Inferior parietal cortex (tissue), 1 donor: ENCODE measurements around the gene GPR156.

Experiments used
- DNase-seq: peaks from one replicate; pipeline ENCODE4 v3.0.0-alpha.2; 2016; ENCODE audit errors: extremely low spot score

Gene GPR156

GRCh38 chr3:120196333-120196732 is 88.7 kb downstream of the GPR156 start:
- DNase-seq: no peak

DNA sequence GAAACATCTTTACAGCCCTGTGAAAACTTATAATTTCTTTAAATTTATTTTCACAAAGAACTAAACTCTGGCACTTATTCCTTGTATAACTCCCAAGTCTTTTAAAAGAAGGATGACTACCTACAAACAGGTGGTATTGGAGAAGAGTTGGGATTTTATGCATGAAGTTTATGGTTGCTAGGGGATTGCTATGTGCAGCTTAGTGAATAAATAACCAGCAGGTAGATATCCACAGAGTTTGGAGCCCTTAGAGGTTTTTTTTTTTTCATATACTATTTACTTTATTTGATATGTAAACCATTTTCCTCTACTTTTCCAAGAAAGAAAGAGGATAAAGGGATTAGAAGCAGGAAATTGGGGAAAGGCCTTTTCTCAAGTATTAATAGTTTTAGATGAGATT is 91.5 kb downstream of the GPR156 start:
- DNase-seq: no peak

DNA sequence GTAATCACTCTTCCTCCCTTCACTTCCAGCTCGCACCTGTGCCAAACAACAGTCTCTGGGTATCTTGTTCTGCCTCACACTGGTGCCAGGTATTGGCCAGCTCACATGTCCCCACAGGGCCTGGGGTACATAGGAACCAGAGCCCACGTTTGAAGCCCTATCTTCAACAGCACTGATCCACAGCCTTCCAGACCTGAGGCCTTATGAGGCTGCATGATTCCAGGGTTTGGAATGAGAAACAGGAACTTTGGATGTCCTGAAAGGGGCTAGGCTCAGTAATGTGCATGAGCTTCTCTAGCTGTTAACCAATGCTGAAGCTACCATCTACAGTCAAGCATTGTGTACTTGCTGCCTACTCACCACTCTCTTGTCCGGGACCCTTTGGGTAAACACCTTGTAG is 92.4 kb downstream of the GPR156 start:
- DNase-seq: no peak

DNA sequence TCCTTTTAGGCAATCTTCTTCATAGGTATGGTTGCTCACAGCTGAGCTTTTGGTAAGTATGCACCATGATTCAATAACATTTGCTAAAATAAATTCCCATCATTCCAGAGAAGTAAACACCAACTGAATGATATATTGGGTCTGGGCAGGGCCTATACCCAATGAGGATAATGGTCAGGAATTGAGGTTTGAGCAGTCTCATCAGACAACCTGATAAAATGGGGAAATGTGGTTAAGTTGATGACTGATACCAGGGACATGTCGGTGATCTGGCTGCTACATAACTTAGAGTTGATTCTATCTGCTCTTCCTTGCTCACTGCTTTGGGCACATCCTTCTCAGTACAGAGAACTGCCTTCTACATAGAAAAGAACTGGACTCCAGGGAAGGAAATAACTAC is 92.9 kb downstream of the GPR156 start:
- no peak for DNase-seq

GRCh38 chr3:120182613-120183511 is 102.2 kb downstream of the GPR156 start:
- DNase-seq: no peak

DNA sequence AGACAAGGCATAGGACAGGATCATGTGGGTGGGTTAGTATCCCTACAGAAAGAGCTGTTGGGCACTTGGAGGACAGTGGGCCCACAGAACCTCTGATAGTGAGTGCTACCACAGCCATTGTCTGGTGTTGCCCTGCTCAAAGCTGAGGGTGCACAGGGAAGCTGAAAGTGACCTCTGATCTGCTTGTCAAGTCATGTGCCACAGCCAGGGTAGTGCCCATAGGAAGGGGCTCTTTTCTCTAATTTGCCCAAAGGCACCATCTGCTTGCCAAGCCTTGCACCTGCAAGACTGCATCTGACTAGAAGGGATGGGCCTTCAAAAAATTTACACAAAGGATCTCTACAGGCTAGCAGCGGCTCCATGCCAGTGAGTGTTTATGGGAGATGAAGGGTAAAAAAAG is 103.4 kb downstream of the GPR156 start:
- DNase-seq: no peak

DNA sequence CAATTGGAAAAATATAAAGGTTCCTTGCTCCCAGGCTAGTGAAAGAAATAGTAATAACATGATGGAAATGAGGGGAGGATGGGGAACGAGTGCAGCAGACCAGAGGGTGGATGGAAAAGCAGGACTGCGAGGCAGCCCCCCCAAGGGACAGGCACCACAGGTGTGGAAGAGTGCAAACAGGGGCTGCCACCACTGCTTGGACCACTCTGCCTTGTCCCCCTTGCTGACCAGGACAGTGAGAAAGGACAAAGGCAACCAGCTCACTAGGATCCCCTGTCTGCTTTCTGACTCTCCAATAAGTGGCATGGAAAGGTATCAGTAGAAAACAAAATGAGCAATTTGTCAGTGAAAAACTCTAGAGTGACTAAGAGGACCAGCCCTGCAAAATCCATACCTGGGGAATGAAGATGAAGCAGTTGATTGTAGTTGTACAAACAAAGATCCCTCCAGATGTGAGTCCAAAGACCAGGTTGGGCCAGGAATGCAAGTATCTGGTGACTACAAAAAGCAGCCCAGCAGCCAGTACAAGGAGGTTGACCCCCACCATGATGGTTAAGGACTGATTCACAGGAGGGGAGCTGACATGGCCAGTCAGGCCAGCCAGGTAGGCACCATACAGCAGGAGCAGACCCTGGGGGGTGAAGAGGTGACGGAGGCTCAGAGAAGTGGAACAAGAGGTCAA is 104.2 kb downstream of the GPR156 start:
- no peak for DNase-seq

DNA sequence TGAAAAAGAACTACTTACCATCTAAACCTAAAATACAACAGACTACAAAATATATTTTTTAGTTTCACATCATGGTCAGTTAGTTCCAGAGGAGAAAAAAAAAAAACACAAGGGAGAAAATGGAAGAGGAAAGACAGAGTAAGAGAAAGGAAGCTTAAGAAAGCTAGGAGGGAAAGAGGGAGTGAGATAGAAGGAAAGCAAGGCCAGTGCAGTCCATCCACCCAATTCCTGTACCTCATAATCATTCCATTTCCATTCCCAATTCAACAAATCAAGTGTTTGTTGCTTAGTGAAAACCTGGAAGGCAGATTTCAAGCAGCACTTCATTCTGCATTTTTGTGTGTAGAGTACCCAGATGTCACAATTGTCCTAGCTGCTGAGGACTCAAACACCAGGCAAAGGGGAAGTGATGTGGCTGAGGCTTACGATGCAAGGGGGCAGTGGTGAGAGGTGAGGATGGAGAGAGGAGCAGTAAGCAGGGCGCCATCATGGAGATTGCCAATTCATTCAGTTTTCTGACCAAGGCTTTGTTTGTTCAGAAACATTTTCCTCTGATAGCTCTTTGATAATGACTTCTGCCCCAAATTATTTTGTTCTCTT is 107.2 kb downstream of the GPR156 start:
- DNase-seq: no peak

- DNase-seq: no peak
Observed at GRCh38 chr3:120177151-120177550, 107.9 kb downstream of the GPR156 start.

- DNase-seq: no peak
Observed at GRCh38 chr3:120174811-120175539, 110.0 kb downstream of the GPR156 start.

GRCh38 chr3:120173056-120173675 is 111.9 kb downstream of the GPR156 start:
- no peak for DNase-seq

DNA sequence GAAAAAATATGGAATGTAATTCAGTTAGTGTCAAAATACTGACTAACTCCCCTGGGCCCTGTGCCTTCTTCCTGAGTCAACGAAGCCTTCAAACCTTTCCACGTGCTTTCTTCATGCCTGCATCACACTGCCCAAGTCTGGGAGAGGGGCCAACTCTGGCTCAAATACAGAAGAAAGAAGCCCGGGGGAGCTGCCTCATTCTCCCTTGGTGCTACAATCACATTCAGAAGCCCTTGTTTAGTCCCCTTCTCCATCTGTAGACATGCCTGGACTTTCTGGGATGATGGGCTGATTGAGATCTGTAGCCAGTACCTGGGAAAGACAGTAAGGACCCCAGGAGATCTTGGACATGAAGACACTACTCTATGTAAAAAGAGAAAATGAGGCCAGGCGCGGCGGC is 113.0 kb downstream of the GPR156 start:
- DNase-seq: peak; percentile 38

DNA sequence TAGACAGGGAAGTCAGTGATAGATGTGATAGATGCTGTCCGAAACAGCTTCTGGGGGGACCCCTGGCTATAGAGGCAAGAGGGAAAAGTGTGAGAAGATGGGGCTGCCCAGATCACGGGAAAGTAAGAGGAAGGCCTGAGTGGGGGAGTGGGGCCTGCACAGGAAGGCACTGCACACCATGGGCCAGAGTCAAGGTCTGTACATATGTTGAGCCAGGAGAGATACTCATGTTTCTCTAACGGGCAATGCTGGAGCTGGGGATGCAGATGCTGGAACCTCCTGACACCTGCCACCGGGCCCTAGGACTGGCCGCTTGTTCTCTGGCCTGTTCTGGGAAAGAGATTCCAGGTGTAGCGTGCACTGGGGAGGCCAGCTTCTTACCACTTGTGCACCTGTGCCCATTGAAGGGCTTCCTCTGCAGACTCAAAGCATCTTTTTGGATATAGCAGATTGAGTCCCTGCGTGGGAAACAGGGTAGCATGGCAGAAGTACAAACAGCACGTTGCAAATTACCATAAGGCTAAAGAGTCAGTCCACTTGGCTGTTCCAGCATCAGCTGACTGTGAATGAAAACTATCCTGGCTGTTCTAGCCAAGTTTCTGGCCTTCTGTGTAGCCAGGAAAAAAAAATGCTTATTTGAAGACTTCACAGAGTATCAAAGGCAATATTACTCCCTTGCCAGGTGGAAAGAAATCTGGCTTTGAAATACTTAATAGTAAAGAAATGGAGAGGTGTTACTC is 113.7 kb downstream of the GPR156 start:
- peak; percentile 46 for DNase-seq

GRCh38 chr3:120170223-120170622 is 114.8 kb downstream of the GPR156 start:
- DNase-seq: no peak

- DNase-seq: no peak
Observed at GRCh38 chr3:120169407-120169806, 115.6 kb downstream of the GPR156 start.

DNA sequence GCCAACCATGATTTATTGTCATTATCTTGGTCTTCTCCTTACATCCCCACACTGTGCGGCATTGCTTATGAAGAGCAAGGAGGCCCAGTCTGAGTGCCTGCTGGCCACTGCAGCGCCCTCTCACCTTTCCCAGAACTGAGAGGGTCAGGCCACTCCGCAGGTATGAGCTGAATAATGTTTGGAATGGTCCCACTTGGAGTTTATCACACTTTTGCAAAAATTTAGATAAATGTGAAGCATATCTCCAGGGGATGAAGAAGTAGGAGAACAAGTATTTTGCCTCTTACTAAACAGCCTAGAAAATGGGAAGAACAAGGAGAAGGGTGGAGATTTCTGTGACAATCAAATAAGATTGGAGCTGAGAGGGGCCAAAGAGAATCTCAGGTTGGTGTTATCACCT is 116.4 kb downstream of the GPR156 start:
- no peak for DNase-seq

GRCh38 chr3:120168038-120168437 is 117.0 kb downstream of the GPR156 start:
- DNase-seq: no peak

- DNase-seq: no peak
Observed at GRCh38 chr3:120167488-120167887, 117.5 kb downstream of the GPR156 start.

DNA sequence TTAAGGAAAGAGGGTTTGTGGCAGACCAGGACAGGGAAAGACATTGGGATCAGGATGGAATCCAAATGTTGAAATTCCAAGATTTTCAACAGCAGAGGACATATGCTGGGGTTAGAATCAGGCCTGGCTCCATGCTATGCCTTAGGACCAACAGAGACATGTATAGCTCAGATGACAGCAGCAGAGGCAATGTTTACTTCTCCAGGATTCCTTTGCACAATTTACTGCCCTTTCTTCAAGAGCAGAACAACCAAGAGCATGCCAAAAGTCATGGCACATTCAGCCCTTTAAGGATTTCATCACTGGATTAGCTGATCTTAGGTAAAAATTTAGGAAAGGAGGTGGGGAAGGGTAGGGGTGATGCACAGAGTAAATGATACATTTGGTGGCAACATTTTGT is 121.2 kb downstream of the GPR156 start:
- DNase-seq: no peak

DNA sequence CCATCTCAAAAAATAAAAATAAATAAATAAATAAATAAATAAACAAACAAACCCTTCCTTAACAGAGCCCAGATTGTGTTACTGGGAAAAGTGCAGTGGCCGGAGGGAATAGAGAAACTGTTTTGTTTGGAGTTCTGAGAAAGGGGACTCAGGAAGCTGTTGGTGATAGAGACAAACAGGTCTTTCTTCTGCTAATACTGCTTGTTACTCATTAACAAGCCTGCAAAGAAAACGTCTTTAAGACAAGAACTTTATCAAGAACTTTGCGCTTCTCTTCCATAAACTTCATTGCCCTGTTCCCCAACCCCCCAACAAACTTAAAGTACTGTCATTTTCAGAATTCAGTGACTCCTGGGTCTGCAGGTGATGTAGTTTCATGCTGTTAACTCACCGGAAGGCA is 122.0 kb downstream of the GPR156 start:
- no peak for DNase-seq

DNA sequence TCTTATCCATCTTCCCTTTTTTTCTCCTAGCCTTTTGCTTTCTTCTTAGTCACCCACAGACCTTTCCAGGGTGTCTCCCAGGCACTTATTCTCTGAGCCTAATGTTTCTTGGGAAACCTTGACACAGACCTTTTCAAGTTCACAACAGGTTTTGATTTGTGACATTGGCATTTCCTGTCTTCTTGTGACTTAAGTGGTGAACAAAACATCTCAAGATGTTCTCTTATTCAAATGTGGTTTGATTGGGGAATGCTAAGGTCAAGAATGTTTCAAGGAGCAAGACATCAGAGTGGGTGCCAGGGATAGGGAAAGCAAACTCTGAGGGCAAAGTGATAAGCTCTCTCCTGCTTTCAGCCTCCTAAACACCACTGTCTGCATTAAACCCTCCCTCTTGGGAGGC is 122.6 kb downstream of the GPR156 start:
- no peak for DNase-seq
